Transverse colon (tissue), 4 donors: ENCODE data around the gene AGAP1. TPM values are rescaled to one million over a fixed set of nuclear protein-coding genes. Genes with fewer than 3 reads are reported as not detected.

Experiments
- DNase-seq: peaks from one replicate; pipeline ENCODE4 v3.0.0-alpha.2; 2019
- H3K27ac ChIP-seq, 4 donors: fragments of 200-600 bp; sonication (generic); 2 replicates each; pipeline ENCODE4 v1.5.1; 2016 to 2018; ENCODE audit warnings: inconsistent platforms in 4 of 4
- H3K27me3 ChIP-seq: fragments of 200-600 bp; sonication (generic); 2 replicates; pipeline ENCODE4 v1.5.1; 2017; ENCODE audit warnings: inconsistent platforms
- H3K36me3 ChIP-seq, 4 donors: fragments of 200-600 bp; sonication (generic); 2 replicates each; pipeline ENCODE4 v1.5.1; 2017 to 2019; ENCODE audit warnings: inconsistent platforms in 4 of 4
- H3K4me1 ChIP-seq, 4 donors: fragments of 200-600 bp; sonication (generic); 2 replicates each; pipeline ENCODE4 v1.5.1; 2017 to 2020; ENCODE audit warnings: inconsistent platforms in 4 of 4
- H3K4me3 ChIP-seq, 4 donors: fragments of 200-600 bp; sonication (generic); 1 replicate in 1 of 4; 2 replicates in 3 of 4; pipeline versions ENCODE4 v1.5.1 to v1.6.1; 2017 to 2019; ENCODE audit warnings: inconsistent platforms in 4 of 4
- H3K9me3 ChIP-seq, 2 donors: fragments of 200-600 bp; sonication (generic); 2 replicates each; pipeline ENCODE4 v1.5.1; 2017 to 2019; ENCODE audit warnings: inconsistent platforms in 2 of 2
- CTCF ChIP-seq, 5 experiments: fragments of 200-600 bp in 3 of 5; fragments of 450-650 bp in 2 of 5; sonication (generic) in 3 of 5; IDR thresholded peaks; 1 replicate in 2 of 5; 2 replicates in 3 of 5; pipeline ENCODE4 v1.5.1; 2016 to 2017; ENCODE audit warnings: antibody characterized with exemption in 5 of 5, inconsistent platforms in 3 of 5, mild to moderate bottlenecking in 2 of 5, moderate library complexity in 1 of 5
- EP300 ChIP-seq: sonication (generic); formaldehyde crosslinking; IDR thresholded peaks from one replicate; pipeline ENCODE4 v1.6.1; 2017; ENCODE audit warnings: antibody characterized with exemption, low read depth
- POLR2A ChIP-seq: fragments of 450-650 bp; IDR thresholded peaks from one replicate; pipeline ENCODE4 v1.6.1; 2016; ENCODE audit warnings: antibody characterized with exemption, mild to moderate bottlenecking, moderate library complexity
- POLR2AphosphoS5 ChIP-seq, 3 donors: sonication (generic); formaldehyde crosslinking; IDR thresholded peaks; one replicate each; pipeline ENCODE4 v1.6.1; 2016; ENCODE audit warnings: antibody characterized with exemption in 3 of 3
- WGBS, 2 donors: methylation state at CpG; one replicate each; pipeline ENCODE4 v1.1.5; 2018; ENCODE audit warnings: low coverage in 1 of 2; 5-methylcytosine and 5-hydroxymethylcytosine counted together
- in situ Hi-C, 4 donors: fragments of 200-750 bp; cut with MboI; loops; one replicate each; pipeline versions ENCODE4 v1.15.0 to v1.15.1; 2017; ENCODE audit warnings: low sequenced_read_pairs in 3 of 4, low pct_ligation_motif_present in 1 of 4, low pct_unique_long_range_greater_than_20kb in 1 of 4
- intact Hi-C: fragments of 100-400 bp; cut with DNase I; formaldehyde crosslinking; loops from one replicate; pipeline ENCODE4 v1.15.1; 2023; ENCODE audit warnings: low total_unique reads
- total RNA-seq, 4 donors: library from RNA; depleted of rRNA; stranded (reverse); fragments of >200 nt; gene quantifications; one replicate each; pipeline ENCODE4 v1.1.0, GENCODE V29; 2016

Gene AGAP1
- total RNA-seq, 4 donors from 2014 or later, result 56.1 to 96.9 (median 71.2) TPM

GRCh38 chr2:235926229-235926628, 432.4 kb downstream of the AGAP1 start:
- 87 to 100% methylated on average over 1 to 7 of the region's 7 CpGs for WGBS, 2 donors
- H3K9me3 ChIP-seq, result no peaks in the 10 kb centered on the region
- no peaks in the 10 kb centered on the region for H3K27me3 ChIP-seq
- H3K36me3 ChIP-seq, result no peaks in the 10 kb centered on the region
- no peak overlapping the region for H3K27ac ChIP-seq
- no peak for DNase-seq
- no peaks in the 10 kb centered on the region for H3K4me1 ChIP-seq
- H3K4me3 ChIP-seq, result no peak overlapping the region
- in situ Hi-C loops (no loop called here), intact Hi-C loops (no loop called here)
- TF ChIP-seq POLR2A (no peak), CTCF (IDR thresholded peaks at IDR 0.05) (no peak), POLR2AphosphoS5 (IDR thresholded peaks at IDR 0.05) (no peak), EP300 (no peak)

- Histone ChIP-seq H3K27me3 (no peaks in the 10 kb centered on the region), H3K4me1 (no peaks in the 10 kb centered on the region), H3K36me3 (peaks cover 0 to 6% (median 0%) of the 10 kb centered on the region in 4 donors), H3K27ac (no peak overlapping the region), H3K9me3 (no peaks in the 10 kb centered on the region), H3K4me3 (no peak overlapping the region)
- WGBS, 2 donors, result 92% methylated on average over 16 of the region's 16 CpGs; no CpG with 5 or more reads in 1 of the 2 donors
- in situ Hi-C loops (no loop called here), intact Hi-C loops (no loop called here)
- no peak for TF ChIP-seq EP300
- TF ChIP-seq POLR2A, result no peak
- TF ChIP-seq CTCF (IDR thresholded peaks at IDR 0.05), result no peak
- no peak for TF ChIP-seq POLR2AphosphoS5 (IDR thresholded peaks at IDR 0.05)
- DNase-seq, result no peak
Measured at GRCh38 chr2:235928751-235929370, 435.0 kb downstream of the AGAP1 start.

GRCh38 chr2:235930701-235931100, 436.9 kb downstream of the AGAP1 start:
- H3K27ac ChIP-seq, result no peak overlapping the region
- DNase-seq, result no peak
- WGBS, 2 donors, result 87% methylated on average over 19 of the region's 19 CpGs; no CpG with 5 or more reads in 1 of the 2 donors
- in situ Hi-C loops (no loop called here), intact Hi-C loops (no loop called here)
- no peaks in the 10 kb centered on the region for H3K27me3 ChIP-seq
- H3K4me1 ChIP-seq, result no peaks in the 10 kb centered on the region
- TF ChIP-seq EP300 (no peak), POLR2A (no peak), CTCF (IDR thresholded peaks at IDR 0.05) (no peak), POLR2AphosphoS5 (IDR thresholded peaks at IDR 0.05) (no peak)
- no peak overlapping the region for H3K4me3 ChIP-seq
- H3K9me3 ChIP-seq, result no peaks in the 10 kb centered on the region
- H3K36me3 ChIP-seq, result peaks cover 0 to 6% (median 0%) of the 10 kb centered on the region in 4 donors

DNA sequence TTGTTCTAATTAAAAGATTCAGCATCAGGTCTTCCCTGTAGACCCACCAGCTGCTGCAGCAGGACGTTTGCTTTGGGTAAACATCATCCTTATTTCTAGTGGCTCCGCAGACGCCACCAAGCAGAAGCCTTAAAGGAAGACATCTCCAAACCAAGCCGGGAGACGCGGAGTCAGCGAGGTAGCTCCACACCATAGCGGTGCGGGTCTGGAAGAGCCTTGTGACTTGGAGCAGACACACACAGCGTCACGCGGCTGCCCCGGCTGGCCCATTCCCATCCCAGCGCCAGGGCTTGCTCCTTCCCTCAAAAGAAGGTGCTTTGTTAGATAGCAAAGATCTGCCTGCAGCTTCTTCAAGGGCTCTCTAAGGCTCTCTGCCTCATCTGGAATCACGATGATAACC, 437.8 kb downstream of the AGAP1 start:
- peaks cover 0 to 6% (median 0%) of the 10 kb centered on the region in 4 donors for H3K36me3 ChIP-seq
- no peaks in the 10 kb centered on the region for H3K9me3 ChIP-seq
- in situ Hi-C loops (no loop called here), intact Hi-C loops (no loop called here)
- no peaks in the 10 kb centered on the region for H3K4me1 ChIP-seq
- whole genome bisulfite sequencing, 2 donors, result 90% methylated on average over 15 of the region's 15 CpGs; no CpG with 5 or more reads in 1 of the 2 donors
- no peak for TF ChIP-seq POLR2AphosphoS5 (IDR thresholded peaks at IDR 0.05)
- TF ChIP-seq CTCF (IDR thresholded peaks at IDR 0.05), result no peak
- TF ChIP-seq EP300, result no peak
- TF ChIP-seq POLR2A, result no peak
- no peak for DNase-seq
- H3K27ac ChIP-seq, result no peak overlapping the region
- H3K27me3 ChIP-seq, result no peaks in the 10 kb centered on the region
- H3K4me3 ChIP-seq, result no peak overlapping the region
